ENCODE measurements around the gene KRT77.

The KRT77 gene

GRCh38 chr12:52650520-52651081 lies 52.7 kb downstream of the KRT77 start:
- DNase-seq = no peak

GRCh38 chr12:52649066-52649465 lies 54.3 kb downstream of the KRT77 start:
- DNase-seq = no peak

GRCh38 chr12:52648012-52648550 lies 55.2 kb downstream of the KRT77 start:
- DNase-seq = no peak

GRCh38 chr12:52647601-52648000 lies 55.7 kb downstream of the KRT77 start:
- no peak for DNase-seq

GRCh38 chr12:52646613-52647012 lies 56.7 kb downstream of the KRT77 start:
- no peak for DNase-seq

GRCh38 chr12:52645982-52646381 lies 57.3 kb downstream of the KRT77 start:
- DNase-seq = no peak

- DNase-seq = peak; percentile 11
Observed at GRCh38 chr12:52645120-52645761, 58.1 kb downstream of the KRT77 start.

- no peak for DNase-seq
Observed at GRCh38 chr12:52644078-52644415, 59.3 kb downstream of the KRT77 start.

GRCh38 chr12:52643233-52644077 lies 59.9 kb downstream of the KRT77 start:
- no peak for DNase-seq

GRCh38 chr12:52641468-52641867 lies 61.9 kb downstream of the KRT77 start:
- DNase-seq = no peak

Measured in stimulated activated CD4-positive, alpha-beta T cell treated with anti-CD3 and anti-CD28 coated beads, Interleukin-15, amount 100 ng/mL, for 24 hours (primary cell).